Left lung (tissue), 10 donors: ENCODE data around the gene PSMC6. TPM values are rescaled to one million over a fixed set of nuclear protein-coding genes. Genes with fewer than 3 reads are reported as not detected.
A peak's percentile ranks its signal among the peaks of the same experiment; 100 is the strongest.

Experiments
- ATAC-seq: fragments of 200-7000 bp; cut with Tn5 transposase; one replicate; pipeline ENCODE4 v1.9.1; 2020; ENCODE audit warnings: moderate library complexity
- DNase-seq, 4 donors: peaks; one replicate each; pipeline ENCODE4 v3.0.0-alpha.2; 2013 to 2020
- H3K27ac ChIP-seq, 2 donors: fragments of 200-600 bp; sonication (generic) in 1 of 2; one replicate each; pipeline versions ENCODE4 v1.5.0 to v1.8.0; 2020 to 2021
- H3K27me3 ChIP-seq, 2 donors: fragments of 200-600 bp; sonication (generic) in 1 of 2; one replicate each; pipeline versions ENCODE4 v1.5.0 to v1.8.0; 2020 to 2021
- H3K36me3 ChIP-seq, 2 donors: fragments of 200-600 bp; sonication (generic) in 1 of 2; one replicate each; pipeline versions ENCODE4 v1.5.0 to v1.8.0; 2020 to 2021
- H3K4me1 ChIP-seq, 2 donors: fragments of 200-600 bp; one replicate each; pipeline ENCODE4 v1.8.0; 2021
- H3K4me3 ChIP-seq, 2 donors: fragments of 200-600 bp; sonication (generic) in 1 of 2; one replicate each; pipeline versions ENCODE4 v1.5.0 to v1.8.0; 2020 to 2021; ENCODE audit warnings: mild to moderate bottlenecking in 1 of 2
- H3K9me3 ChIP-seq, 2 donors: fragments of 200-600 bp; sonication (generic) in 1 of 2; one replicate each; pipeline versions ENCODE4 v1.5.0 to v1.8.0; 2020 to 2021
- CTCF ChIP-seq, 2 donors: fragments of 200-600 bp; sonication (generic) in 1 of 2; IDR thresholded peaks; one replicate each; pipeline versions ENCODE4 v1.5.0 to v1.8.0; 2021; ENCODE audit warnings: antibody characterized with exemption in 2 of 2
- intact Hi-C, 2 donors: fragments of 100-400 bp; cut with DNase I; formaldehyde crosslinking; loops; one replicate each; pipeline versions ENCODE4 v1.11.2 to v1.14.2; 2022
- polyA plus RNA-seq, 6 donors: library from polyadenylated mRNA; unstranded; fragments of 120-200 nt; gene quantifications; one replicate each; pipeline ENCODE4 v1.2.1, GENCODE V29; 2013; ENCODE audit not compliant: insufficient read length in 6 of 6
- total RNA-seq, 2 donors: library from RNA; stranded (reverse); fragmentation: NEBNext Ultra II Directional; extraction: Animal tissue kit (Norgen Biotek cat#: 25700); gene quantifications; one replicate each; pipeline ENCODE4 v1.2.1, GENCODE V29; 2021
- donor health status: DM: no; HTN: yes; CAD: no.
- donor health status: DM: no; HTN: no; CAD: no.

PSMC6 gene
- total and polyA plus RNA-seq, 8 donors: 68.5 to 188 (median 156) TPM

DNA sequence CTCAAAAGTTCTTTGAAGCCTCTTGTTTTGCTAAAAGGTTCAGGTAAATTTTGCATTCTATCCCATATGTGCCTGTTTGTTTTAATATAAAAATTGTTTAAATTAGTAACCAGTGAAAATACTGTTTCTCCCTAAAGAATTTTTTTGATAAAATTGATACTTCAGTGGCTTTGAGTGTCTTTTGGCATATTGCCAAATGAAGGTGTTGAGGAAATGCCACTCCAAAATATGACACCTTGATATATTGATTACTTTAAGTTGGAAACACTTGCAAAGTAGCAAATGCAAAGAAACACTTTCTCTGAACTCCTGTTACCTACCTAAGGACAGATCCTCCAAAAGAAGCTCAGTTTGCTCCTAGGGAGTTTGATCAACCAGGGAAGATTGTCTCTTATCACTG, 31.4 kb downstream of the PSMC6 start:
- TF ChIP-seq CTCF (IDR thresholded peaks at IDR 0.05): no peak
- no peak for ATAC-seq
- no peaks in the 10 kb centered on the region for H3K9me3 ChIP-seq
- no peak for DNase-seq
- H3K36me3 ChIP-seq: peaks cover 0 to 3% of the 10 kb centered on the region in 2 donors
- no peak overlapping the region for H3K4me3 ChIP-seq
- H3K27me3 ChIP-seq: no peaks in the 10 kb centered on the region
- peaks cover 12 to 41% of the 10 kb centered on the region in 2 donors for H3K4me1 ChIP-seq
- intact Hi-C loops: no loop called here
- H3K27ac ChIP-seq: no peak overlapping the region

DNA sequence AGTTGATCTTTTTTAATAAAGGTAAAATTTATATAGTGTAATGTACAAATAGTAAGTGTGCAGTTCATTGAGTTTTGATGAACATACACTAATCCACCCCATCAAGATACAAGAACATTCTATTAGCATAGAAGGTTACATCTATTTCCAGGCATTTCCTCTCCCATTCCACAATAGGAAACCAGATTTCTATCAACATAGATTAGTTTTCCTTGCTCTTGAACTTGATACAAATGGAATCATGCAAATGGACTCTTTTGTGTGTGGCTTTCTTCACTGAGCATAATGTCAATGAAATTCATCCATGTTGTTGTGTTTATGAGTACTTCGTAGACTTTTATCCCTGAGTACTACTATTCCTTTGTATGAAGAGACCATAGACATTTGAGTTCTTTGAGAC, 33.8 kb downstream of the PSMC6 start:
- ATAC-seq (no peak), DNase-seq (no peak)
- no peaks in the 10 kb centered on the region for H3K9me3 ChIP-seq
- H3K36me3 ChIP-seq: peaks cover 0 to 3% of the 10 kb centered on the region in 2 donors
- no peaks in the 10 kb centered on the region for H3K27me3 ChIP-seq
- no peak for TF ChIP-seq CTCF (IDR thresholded peaks at IDR 0.05)
- intact Hi-C loops: no loop called here
- peak overlapping the region in 1 of 2 donors; percentile 72 for H3K27ac ChIP-seq
- H3K4me3 ChIP-seq: no peak overlapping the region
- peaks cover 12 to 28% of the 10 kb centered on the region in 2 donors for H3K4me1 ChIP-seq

DNA sequence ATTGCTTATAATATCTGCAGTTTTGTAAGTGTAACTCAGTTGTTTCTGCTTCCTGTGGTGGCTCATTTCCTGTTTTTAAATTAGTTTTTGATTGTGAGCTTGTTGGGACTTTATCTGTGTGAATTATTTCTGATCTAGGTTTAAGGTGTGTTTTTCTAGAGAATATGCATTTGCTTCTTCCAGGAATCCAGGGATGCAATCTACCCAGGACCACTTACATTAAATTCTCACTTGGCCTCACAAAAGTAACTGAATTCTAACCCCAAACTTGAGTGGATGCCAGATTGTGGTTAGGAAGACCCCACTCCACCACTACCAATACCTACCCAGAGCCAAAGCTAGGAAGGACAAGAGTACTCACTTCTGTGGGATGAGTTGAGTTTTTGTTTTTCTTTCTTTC, 34.9 kb downstream of the PSMC6 start:
- no peaks in the 10 kb centered on the region for H3K27me3 ChIP-seq
- no peak for TF ChIP-seq CTCF (IDR thresholded peaks at IDR 0.05)
- peak overlapping the region; percentile 47 to 72 for H3K27ac ChIP-seq
- no peak for DNase-seq
- H3K4me3 ChIP-seq: no peak overlapping the region
- H3K36me3 ChIP-seq: peaks cover 0 to 3% of the 10 kb centered on the region in 2 donors
- no peaks in the 10 kb centered on the region for H3K9me3 ChIP-seq
- peaks cover 9 to 25% of the 10 kb centered on the region in 2 donors for H3K4me1 ChIP-seq
- intact Hi-C loops: no loop called here
- no peak for ATAC-seq

GRCh38 chr14:52748647-52749292, 41.8 kb downstream of the PSMC6 start:
- DNase-seq: no peak
- H3K27me3 ChIP-seq: no peaks in the 10 kb centered on the region
- peaks cover 0 to 39% of the 10 kb centered on the region in 2 donors for H3K36me3 ChIP-seq
- no peak overlapping the region for H3K4me3 ChIP-seq
- H3K9me3 ChIP-seq: no peaks in the 10 kb centered on the region
- ATAC-seq: no peak
- TF ChIP-seq CTCF (IDR thresholded peaks at IDR 0.05): no peak
- H3K27ac ChIP-seq: no peak overlapping the region
- no peaks in the 10 kb centered on the region for H3K4me1 ChIP-seq
- intact Hi-C loops: no loop called here

DNA sequence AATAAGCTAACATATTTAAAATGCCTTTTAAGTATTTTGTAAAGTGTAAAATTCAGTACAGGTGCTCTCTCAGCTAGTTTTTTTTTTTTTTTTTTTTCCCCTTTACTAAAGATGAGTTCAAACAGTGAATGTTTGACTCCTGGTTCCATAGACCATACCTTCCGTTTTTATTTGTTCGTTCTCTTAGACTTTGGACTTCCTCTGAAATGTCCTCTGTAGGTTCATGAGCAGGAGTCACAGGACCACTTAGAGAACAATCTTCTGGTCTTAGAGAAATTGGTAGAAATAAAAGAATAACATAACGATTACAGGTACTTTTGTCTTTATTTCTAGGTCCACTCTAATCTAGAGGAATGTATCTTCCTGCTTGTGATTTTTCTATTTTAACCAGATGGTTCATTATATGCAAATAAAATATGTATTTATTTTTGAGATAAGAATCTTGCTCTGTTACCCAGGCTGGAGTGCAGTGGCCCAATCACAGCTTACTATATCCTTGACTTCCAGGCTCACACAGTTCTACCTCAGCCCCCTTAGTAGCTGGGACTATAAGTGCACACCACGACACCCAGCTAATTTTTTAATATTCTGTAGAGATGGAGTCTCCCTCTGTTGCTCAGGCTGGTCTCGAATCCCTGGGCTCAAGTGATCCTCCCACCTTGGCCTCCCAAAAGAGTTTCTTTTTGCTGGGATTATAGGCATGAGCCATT, 48.8 kb downstream of the PSMC6 start:
- Histone ChIP-seq H3K27ac (no peak overlapping the region), H3K36me3 (peaks cover 0 to 31% of the 10 kb centered on the region in 2 donors)
- no peak for ATAC-seq

More for the DNA sequence above, 48.8 kb downstream of the PSMC6 start:
- TF ChIP-seq CTCF (IDR thresholded peaks at IDR 0.05): no peak
- Histone ChIP-seq H3K9me3 (no peaks in the 10 kb centered on the region), H3K4me1 (no peaks in the 10 kb centered on the region), H3K27me3 (no peaks in the 10 kb centered on the region), H3K4me3 (no peak overlapping the region)
- DNase-seq: no peak
- intact Hi-C loops: no loop called here
